ENCODE data around the gene LOC101059915.

The LOC101059915 gene

DNA sequence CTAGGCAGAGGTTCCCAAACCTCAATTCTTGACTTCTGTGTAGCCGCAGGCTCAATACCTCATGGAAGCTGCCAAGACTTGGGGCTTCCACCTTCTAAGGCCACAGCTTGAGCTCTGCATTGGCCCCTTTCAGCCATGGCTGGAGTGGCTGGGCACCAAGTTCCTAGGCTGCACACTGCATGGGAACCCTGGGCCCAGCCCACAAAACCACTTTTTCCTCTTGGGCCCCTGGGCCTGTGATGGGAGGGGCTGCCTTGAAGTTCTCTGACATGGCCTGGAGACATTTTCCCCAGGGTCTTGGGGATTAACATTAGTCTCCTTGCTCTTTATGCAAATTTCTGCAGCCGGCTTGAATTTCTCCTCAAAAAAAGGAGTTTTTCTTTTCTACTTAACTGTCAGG is 14.0 kb upstream of the LOC101059915 start:
- no TSS peak for BruUV-seq (replicated peaks)
- Histone ChIP-seq H4K20me1 (ENCODE audit: insufficient read depth) (no peaks in the 10 kb centered on the region), H3K9me3 (ENCODE audit: control insufficient read depth in 1 of 2, insufficient read depth in 1 of 2, low read depth in 1 of 2, low read length in 2 of 2) (no peaks in the 10 kb centered on the region), H3K4me3 (replicated peaks in 1 of 2; ENCODE audit: low read depth in 1 of 2, low read length in 2 of 2) (no peak overlapping the region), H3K36me3 (ENCODE audit: control insufficient read depth in 1 of 2, insufficient read depth in 2 of 2, low read length in 2 of 2) (no peaks in the 10 kb centered on the region), H3K9me2 (ENCODE audit: insufficient read depth) (no peaks in the 10 kb centered on the region), H3K79me2 (ENCODE audit: insufficient read depth, low read length) (no peaks in the 10 kb centered on the region), H3K4me2 (ENCODE audit: low read length) (no peak overlapping the region), H3K27me3 (ENCODE audit: insufficient read depth, low read length) (no peaks in the 10 kb centered on the region), H2AFZ (ENCODE audit: low read depth, low read length, poor library complexity, severe bottlenecking) (no peak overlapping the region), H3K4me1 (ENCODE audit: control insufficient read depth in 1 of 2, insufficient read depth in 2 of 2, low read length in 2 of 2) (no peaks in the 10 kb centered on the region), H3K9ac (ENCODE audit: low read length) (no peak overlapping the region), H3K27ac (ENCODE audit: low read depth, low read length) (no peak overlapping the region)
- DNase-seq (ENCODE audit: low read depth, low spot score) (no peak), ATAC-seq (no peak)
- TF ChIP-seq ZBTB33 (IDR thresholded peaks at IDR 0.05; ENCODE audit: extremely low read depth, insufficient replicate concordance, low read length) (no peak), MAX (IDR thresholded peaks at IDR 0.05) (no peak), SP1 (IDR thresholded peaks at IDR 0.05; ENCODE audit: low read depth) (no peak), TCF7L2 (IDR thresholded peaks at IDR 0.05; ENCODE audit: borderline replicate concordance, extremely low read depth, insufficient read depth, insufficient read length) (no peak), CTCF (IDR thresholded peaks at IDR 0.05 in 2 of 3, conservative IDR thresholded peaks at IDR 0.05 in 1 of 3; ENCODE audit: borderline replicate concordance in 1 of 3, insufficient read depth in 1 of 3, low read depth in 2 of 3, low read length in 2 of 3) (no peak), ZNF274 (IDR thresholded peaks at IDR 0.05; ENCODE audit: low read depth, low read length) (no peak), ATF3 (IDR thresholded peaks at IDR 0.05) (no peak), CBX3 (IDR thresholded peaks at IDR 0.05; ENCODE audit: low read depth) (no peak), EZH2phosphoT487 (IDR thresholded peaks at IDR 0.05; ENCODE audit: borderline replicate concordance) (no peak), FOSL1 (IDR thresholded peaks at IDR 0.05; ENCODE audit: low read depth) (no peak), POLR2AphosphoS5 (IDR thresholded peaks at IDR 0.05; ENCODE audit: low read depth, low read length) (no peak), RAD21 (IDR thresholded peaks at IDR 0.05; ENCODE audit: low read depth) (no peak), POLR2A (IDR thresholded peaks at IDR 0.05; ENCODE audit: borderline replicate concordance, extremely low read depth, insufficient read depth, insufficient read length) (no peak)
- ChIA-PET CTCF (no interaction called here), RAD21 (ENCODE audit: low non-redundant PET in 1 of 2, low total read pairs in 2 of 2, uncharacterized antibody in 2 of 2, unreplicated experiment in 2 of 2) (no interaction called here), POLR2A (no interaction called here)
- intact Hi-C loops (cut with micrococcal nuclease): no loop called here

Measured in HCT116 (cell line).